ENCODE data around the gene MR1. TPM values are rescaled to one million over a fixed set of nuclear protein-coding genes. Genes with fewer than 3 reads are reported as not detected.

The MR1 gene
- total RNA-seq, 2 experiments from 2014 or later, result 7.9 to 18.3 TPM

DNA sequence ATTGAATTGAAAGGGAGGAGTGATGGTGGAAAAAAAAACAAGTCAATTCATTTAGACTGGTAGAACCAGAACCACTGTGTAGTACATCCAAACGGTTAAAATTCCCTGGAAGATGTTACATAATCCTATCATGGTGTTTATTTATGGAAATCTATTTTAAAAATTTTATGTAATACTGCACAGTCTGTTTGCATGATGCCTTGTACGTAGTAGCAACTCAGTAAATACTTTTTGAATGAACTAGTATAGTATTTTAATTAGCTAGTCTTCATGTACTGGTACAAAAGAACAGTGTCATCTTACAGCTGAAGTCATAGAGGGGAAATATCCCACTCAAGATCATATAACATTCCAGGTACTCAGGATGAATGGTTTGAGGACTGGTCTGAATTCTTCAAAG, 27.7 kb downstream of the MR1 start:
- H3K9me2 ChIP-seq (ENCODE audit: insufficient read depth, low read length), result no peaks in the 10 kb centered on the region
- ChIA-PET CTCF (ENCODE audit: unreplicated experiment) (no interaction called here), POLR2A (interaction anchor here (0.7 kb wide), 1 partner anchor 28 kb away, joined by 3 read pairs; the partner anchor contains the start of gene MR1)
- peaks cover 16% of the 10 kb centered on the region for H3K4me1 ChIP-seq (ENCODE audit: insufficient read depth, low read length, poor library complexity, severe bottlenecking)
- no peaks in the 10 kb centered on the region for H3K36me3 ChIP-seq (ENCODE audit: insufficient read depth, low read length)
- TF ChIP-seq EZH2phosphoT487 (IDR thresholded peaks at IDR 0.05; ENCODE audit: borderline replicate concordance, low read depth, low read length), result no peak
- TF ChIP-seq, protein P1, sequence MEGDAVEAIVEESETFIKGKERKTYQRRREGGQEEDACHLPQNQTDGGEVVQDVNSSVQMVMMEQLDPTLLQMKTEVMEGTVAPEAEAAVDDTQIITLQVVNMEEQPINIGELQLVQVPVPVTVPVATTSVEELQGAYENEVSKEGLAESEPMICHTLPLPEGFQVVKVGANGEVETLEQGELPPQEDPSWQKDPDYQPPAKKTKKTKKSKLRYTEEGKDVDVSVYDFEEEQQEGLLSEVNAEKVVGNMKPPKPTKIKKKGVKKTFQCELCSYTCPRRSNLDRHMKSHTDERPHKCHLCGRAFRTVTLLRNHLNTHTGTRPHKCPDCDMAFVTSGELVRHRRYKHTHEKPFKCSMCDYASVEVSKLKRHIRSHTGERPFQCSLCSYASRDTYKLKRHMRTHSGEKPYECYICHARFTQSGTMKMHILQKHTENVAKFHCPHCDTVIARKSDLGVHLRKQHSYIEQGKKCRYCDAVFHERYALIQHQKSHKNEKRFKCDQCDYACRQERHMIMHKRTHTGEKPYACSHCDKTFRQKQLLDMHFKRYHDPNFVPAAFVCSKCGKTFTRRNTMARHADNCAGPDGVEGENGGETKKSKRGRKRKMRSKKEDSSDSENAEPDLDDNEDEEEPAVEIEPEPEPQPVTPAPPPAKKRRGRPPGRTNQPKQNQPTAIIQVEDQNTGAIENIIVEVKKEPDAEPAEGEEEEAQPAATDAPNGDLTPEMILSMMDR (conservative IDR thresholded peaks at IDR 0.05; ENCODE audit: low read length), result no peak
- H2AFZ ChIP-seq (ENCODE audit: low read length), result no peak overlapping the region
- H3K4me2 ChIP-seq (ENCODE audit: low read length), result no peak overlapping the region
- intact Hi-C loops (cut with micrococcal nuclease; ENCODE audit: unreplicated experiment), result no loop called here
- no TSS peak for BruUV-seq (replicated peaks)
- H3K4me3 ChIP-seq (ENCODE audit: low read depth, low read length, poor library complexity, severe bottlenecking), result no peak overlapping the region
- no peaks in the 10 kb centered on the region for H3K79me2 ChIP-seq (ENCODE audit: insufficient read depth, low read depth, low read length)
- H3K27ac ChIP-seq (ENCODE audit: low read depth, low read length, poor library complexity, severe bottlenecking), result no peak overlapping the region
- no peak for DNase-seq (ENCODE audit: low spot score)
- H3K9me3 ChIP-seq (ENCODE audit: low read length), result no peaks in the 10 kb centered on the region
- no peaks in the 10 kb centered on the region for H4K20me1 ChIP-seq (ENCODE audit: insufficient read depth, low read length)

DNA sequence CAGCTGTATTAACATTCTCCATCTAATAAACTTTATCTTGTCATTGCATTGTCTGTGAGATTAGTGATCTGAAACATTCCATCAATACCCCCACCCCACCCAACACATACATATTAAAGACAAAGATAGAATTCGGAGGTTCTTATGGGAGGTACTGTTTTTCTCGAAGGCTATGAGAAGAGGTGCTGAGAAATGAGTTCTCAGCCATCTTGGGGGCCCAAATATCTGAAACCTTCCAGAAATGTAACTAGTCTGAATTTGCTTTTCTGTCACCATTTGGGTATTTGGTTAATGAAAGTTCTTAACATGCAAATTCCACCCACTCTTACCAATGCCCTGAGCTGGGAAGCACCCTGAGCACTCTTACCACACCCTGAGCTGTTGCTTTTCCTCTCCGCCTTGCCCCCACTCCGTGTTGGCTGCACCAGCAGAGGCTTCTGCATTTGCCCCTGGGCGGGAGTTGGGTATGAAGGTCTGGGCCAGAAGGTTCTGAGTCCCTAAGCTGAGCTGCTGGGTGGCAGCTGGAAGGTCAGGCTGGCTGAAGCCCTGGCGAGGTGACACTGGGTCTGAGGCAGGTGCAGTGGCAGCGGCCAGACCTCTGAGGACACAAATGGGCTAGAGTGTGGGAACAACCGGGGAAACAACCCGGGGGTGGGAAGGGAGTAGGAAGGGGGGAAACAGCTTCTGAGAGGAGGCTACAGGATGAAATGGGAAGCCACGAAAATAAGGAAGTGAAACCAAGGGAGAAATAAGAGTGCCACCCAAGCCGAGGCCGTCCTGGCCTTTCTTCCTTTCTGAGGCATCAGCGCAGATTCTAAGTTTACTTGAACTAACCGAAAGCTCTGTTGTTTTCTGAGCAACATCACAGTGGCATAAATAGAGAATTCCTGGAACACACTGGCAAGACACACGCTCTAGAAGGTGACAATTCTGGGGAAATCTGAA, 28.4 kb downstream of the MR1 start:
- Histone ChIP-seq H3K4me1 (ENCODE audit: insufficient read depth, low read length, poor library complexity, severe bottlenecking) (peaks cover 16% of the 10 kb centered on the region), H3K9me2 (ENCODE audit: insufficient read depth, low read length) (no peaks in the 10 kb centered on the region), H3K79me2 (ENCODE audit: insufficient read depth, low read depth, low read length) (no peaks in the 10 kb centered on the region), H3K4me3 (ENCODE audit: low read depth, low read length, poor library complexity, severe bottlenecking) (peak overlapping the region; percentile 17), H3K36me3 (ENCODE audit: insufficient read depth, low read length) (no peaks in the 10 kb centered on the region), H2AFZ (ENCODE audit: low read length) (peak overlapping the region; percentile 90), H3K27ac (ENCODE audit: low read depth, low read length, poor library complexity, severe bottlenecking) (no peak overlapping the region), H3K9me3 (ENCODE audit: low read length) (no peaks in the 10 kb centered on the region), H3K4me2 (ENCODE audit: low read length) (peak overlapping the region; percentile 67), H4K20me1 (ENCODE audit: insufficient read depth, low read length) (no peaks in the 10 kb centered on the region)
- CTCF ChIA-PET (ENCODE audit: unreplicated experiment), result no interaction called here
- intact Hi-C loops (cut with micrococcal nuclease; ENCODE audit: unreplicated experiment), result no loop called here
- BruUV-seq (replicated peaks), result no TSS peak
- POLR2A ChIA-PET, result interaction anchor here (0.7 to 1.4 kb wide), 2 partner anchors 8 to 29 kb away, joined by 3 read pairs; partner anchors contain the start of gene MR1
- DNase-seq (ENCODE audit: low spot score), result peak; percentile 38
- no peak for TF ChIP-seq EZH2phosphoT487 (IDR thresholded peaks at IDR 0.05; ENCODE audit: borderline replicate concordance, low read depth, low read length)
- TF ChIP-seq, protein P1 (conservative IDR thresholded peaks at IDR 0.05; ENCODE audit: low read length), result no peak
